ENCODE results near the gene ALDH1L1.

- TF ChIP-seq, protein P1, sequence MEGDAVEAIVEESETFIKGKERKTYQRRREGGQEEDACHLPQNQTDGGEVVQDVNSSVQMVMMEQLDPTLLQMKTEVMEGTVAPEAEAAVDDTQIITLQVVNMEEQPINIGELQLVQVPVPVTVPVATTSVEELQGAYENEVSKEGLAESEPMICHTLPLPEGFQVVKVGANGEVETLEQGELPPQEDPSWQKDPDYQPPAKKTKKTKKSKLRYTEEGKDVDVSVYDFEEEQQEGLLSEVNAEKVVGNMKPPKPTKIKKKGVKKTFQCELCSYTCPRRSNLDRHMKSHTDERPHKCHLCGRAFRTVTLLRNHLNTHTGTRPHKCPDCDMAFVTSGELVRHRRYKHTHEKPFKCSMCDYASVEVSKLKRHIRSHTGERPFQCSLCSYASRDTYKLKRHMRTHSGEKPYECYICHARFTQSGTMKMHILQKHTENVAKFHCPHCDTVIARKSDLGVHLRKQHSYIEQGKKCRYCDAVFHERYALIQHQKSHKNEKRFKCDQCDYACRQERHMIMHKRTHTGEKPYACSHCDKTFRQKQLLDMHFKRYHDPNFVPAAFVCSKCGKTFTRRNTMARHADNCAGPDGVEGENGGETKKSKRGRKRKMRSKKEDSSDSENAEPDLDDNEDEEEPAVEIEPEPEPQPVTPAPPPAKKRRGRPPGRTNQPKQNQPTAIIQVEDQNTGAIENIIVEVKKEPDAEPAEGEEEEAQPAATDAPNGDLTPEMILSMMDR (IDR thresholded peaks at IDR 0.05), result no peak
- TF ChIP-seq POLR2A (IDR thresholded peaks at IDR 0.05), result no peak
Observed at GRCh38 chr3:126124148-126124868, 56.1 kb downstream of the ALDH1L1 start.
